Measurements from ENCODE around the gene AQP7.

The AQP7 gene

DNA sequence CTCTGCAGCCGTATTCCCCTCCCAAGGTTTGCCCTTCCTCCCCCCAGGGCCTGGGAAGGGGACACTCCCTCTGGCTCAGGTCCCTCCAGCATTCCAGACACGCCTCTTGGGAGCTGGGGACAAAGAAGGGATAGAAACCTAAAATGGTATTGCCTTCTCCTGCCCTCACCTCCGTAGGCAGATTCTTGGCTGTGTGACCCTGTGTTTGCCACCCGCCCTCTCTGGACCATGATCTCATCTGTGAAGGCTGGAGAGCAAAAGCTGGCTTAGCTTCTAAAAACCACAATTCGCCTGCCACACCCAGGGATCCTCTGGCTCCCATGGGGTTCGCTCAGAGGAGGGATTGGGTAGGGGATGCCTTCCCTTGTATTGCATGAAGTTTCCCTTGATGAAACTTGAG lies 37.4 kb upstream of the AQP7 start:
- DNase-seq (ENCODE audit: low spot score): no peak
- POLR2A ChIA-PET (ENCODE audit: low non-redundant PET): no interaction called here

DNA sequence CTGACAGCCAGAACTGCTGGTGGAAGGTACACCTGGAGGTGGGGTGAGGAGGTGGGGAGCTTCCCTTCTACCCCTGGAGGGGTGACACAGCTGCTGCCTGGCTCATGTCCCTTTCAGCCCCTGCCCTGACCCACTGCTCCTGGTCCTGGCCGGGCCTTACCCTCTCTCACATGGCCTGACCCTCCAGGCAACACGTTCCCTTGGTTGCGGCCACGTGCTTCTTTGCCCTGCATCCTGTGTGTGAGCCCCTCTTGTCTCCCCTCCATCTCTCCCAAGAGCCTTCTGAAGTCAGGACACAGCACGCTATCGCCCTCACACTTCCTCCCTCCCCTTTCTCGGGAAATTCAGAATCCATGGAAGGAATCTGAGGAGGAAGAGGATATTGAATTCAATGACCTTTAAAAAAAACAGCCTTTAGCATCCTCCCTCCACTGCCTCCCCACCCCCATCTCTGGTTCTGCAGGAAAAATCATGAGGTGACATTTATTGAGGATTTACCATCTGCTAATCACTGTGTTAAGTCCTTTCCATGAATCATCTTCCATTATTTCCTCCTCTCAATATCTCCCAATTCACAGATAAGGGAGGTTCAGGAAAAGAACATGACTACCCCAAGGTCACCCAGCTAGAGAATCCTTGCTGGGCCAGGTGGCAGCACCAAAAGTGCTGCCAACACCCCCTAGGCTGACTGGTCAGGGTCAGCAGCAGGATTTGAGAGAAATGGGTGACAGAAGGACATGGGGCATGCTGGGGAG lies 36.7 kb upstream of the AQP7 start:
- CTCF ChIA-PET: interaction anchor here (0.8 kb wide), 1 partner anchor 28 kb away, joined by 3 read pairs; no protein-coding TSS in a partner anchor
- peak overlapping the region; percentile 20 for H3K27ac ChIP-seq
- DNase-seq (ENCODE audit: low spot score): no peak
- POLR2A ChIA-PET (ENCODE audit: low non-redundant PET): no interaction called here
- TF ChIP-seq, protein P1, sequence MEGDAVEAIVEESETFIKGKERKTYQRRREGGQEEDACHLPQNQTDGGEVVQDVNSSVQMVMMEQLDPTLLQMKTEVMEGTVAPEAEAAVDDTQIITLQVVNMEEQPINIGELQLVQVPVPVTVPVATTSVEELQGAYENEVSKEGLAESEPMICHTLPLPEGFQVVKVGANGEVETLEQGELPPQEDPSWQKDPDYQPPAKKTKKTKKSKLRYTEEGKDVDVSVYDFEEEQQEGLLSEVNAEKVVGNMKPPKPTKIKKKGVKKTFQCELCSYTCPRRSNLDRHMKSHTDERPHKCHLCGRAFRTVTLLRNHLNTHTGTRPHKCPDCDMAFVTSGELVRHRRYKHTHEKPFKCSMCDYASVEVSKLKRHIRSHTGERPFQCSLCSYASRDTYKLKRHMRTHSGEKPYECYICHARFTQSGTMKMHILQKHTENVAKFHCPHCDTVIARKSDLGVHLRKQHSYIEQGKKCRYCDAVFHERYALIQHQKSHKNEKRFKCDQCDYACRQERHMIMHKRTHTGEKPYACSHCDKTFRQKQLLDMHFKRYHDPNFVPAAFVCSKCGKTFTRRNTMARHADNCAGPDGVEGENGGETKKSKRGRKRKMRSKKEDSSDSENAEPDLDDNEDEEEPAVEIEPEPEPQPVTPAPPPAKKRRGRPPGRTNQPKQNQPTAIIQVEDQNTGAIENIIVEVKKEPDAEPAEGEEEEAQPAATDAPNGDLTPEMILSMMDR (conservative IDR thresholded peaks at IDR 0.05; ENCODE audit: low read depth): no peak

More for the DNA sequence above, 37.4 kb upstream of the AQP7 start:
- TF ChIP-seq, protein P1 (conservative IDR thresholded peaks at IDR 0.05; ENCODE audit: low read depth): no peak
- H3K27ac ChIP-seq: peak overlapping the region; percentile 20
- CTCF ChIA-PET: no interaction called here

DNA sequence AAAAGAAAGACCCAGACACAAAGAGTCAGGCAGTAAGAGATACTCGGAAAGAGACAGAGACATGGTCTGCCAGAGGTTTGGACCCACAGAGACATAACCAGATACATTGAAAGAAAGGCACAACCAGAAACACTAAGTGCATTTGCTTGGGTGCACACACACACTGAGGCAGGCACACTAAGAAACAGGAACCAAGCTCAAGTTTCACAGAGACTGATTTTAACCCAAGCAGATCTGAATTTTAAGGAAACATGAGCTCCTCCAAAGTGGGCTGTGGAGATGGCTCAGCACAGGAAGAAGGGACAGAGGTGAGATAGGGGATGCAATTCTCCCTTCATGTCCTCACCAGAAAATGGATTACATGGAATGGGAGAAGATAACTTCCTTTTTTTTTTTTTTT lies 35.5 kb upstream of the AQP7 start:
- TF ChIP-seq, protein P1 (conservative IDR thresholded peaks at IDR 0.05; ENCODE audit: low read depth): no peak
- no peak for DNase-seq (ENCODE audit: low spot score)
- ChIA-PET POLR2A (ENCODE audit: low non-redundant PET) (no interaction called here), CTCF (interaction anchor here (0.6 to 0.9 kb wide), 3 partner anchors 15 to 204 kb away, joined by 3 to 4 read pairs (median 3); no protein-coding TSS in a partner anchor)
- no peak overlapping the region for H3K27ac ChIP-seq

DNA sequence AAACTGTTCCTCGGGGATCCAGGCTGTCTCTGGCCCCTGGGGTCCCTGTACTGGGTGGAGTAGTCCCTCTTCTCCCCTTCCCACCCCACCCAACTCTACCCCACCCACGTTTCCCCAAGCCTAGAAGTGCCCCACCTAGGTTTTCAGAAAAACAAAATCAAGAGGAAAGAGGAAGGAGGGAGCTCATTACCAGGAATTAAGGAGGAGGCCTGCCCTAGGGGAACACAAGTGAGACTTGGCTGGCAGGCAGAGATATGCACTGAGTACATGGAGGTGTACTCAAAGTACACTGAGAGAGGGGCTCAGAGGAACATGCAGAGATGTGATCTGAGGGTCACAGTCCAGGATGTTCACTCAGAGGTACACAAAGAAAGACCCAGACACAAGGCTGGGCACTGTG lies 34.8 kb upstream of the AQP7 start:
- POLR2A ChIA-PET (ENCODE audit: low non-redundant PET): no interaction called here
- peak overlapping the region; percentile 22 for H3K27ac ChIP-seq
- TF ChIP-seq, protein P1 (conservative IDR thresholded peaks at IDR 0.05; ENCODE audit: low read depth): no peak
- CTCF ChIA-PET: interaction anchor here (1.0 kb wide), 1 partner anchor 10 kb away, joined by 3 read pairs; the partner anchor contains the start of gene AQP3
- no peak for DNase-seq (ENCODE audit: low spot score)

DNA sequence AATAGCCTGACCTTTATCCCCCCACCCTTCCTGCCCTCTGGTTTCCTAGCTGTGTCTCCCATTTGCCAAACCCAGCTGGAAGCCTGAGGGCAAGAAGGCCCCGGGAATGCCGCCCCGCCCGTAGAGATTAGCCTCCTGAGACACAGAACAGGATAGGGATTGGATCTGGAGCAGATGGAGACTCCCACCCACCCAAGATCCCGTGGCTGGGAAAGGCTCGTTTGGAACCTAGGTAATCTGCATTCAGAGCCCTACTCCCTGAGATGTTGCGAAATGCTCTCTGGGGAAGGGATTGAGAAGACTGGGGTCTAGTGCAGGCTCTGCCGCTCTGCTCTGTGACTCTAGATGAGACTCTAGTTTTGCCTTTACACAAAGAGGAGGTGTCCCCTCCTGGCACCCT lies 34.1 kb upstream of the AQP7 start:
- no peak for DNase-seq (ENCODE audit: low spot score)
- ChIA-PET POLR2A (ENCODE audit: low non-redundant PET) (no interaction called here), CTCF (interaction anchor here (0.5 kb wide), 1 partner anchor 34 kb away, joined by 3 read pairs; no protein-coding TSS in a partner anchor)
- H3K27ac ChIP-seq: peak overlapping the region; percentile 22
- TF ChIP-seq, protein P1 (conservative IDR thresholded peaks at IDR 0.05; ENCODE audit: low read depth): no peak

DNA sequence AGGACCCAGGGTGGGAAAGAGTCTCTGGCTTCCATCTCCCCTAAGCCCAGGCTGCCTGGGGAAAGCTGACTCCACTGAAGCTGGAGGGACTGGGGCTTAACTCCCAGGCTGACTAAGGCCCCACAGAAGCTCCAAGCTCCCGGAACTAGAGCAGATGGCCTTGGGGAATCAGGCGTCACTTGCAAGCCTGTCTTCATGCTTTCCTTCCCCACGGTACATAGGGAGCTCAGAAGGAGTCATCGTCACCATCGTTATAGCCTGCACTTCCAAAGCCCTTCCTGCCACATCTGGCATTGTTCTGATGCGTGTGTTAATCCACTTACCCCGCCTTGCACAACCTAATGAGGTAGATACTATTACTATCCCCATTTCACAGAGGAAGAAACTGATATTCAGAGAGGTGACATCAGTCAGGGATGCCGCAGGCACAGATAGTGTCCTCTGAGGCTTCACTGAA lies 33.5 kb upstream of the AQP7 start:
- H3K27ac ChIP-seq: 0 out of 2 replicates have a peak overlapping the region, but pooled peaks have one; percentile 22
- ChIA-PET POLR2A (ENCODE audit: low non-redundant PET) (no interaction called here), CTCF (no interaction called here)
- no peak for DNase-seq (ENCODE audit: low spot score)
- TF ChIP-seq, protein P1 (conservative IDR thresholded peaks at IDR 0.05; ENCODE audit: low read depth): no peak

All from RWPE1 (cell line).